ENCODE results near the gene SYNCRIP. TPM values are rescaled to one million over a fixed set of nuclear protein-coding genes. Genes with fewer than 3 reads are reported as not detected.
"Not testable (repeated sequence)": the region's sequence is repeated elsewhere in the genome, so short reads cannot be mapped to it uniquely, and the experiment has no call there.

Gene SYNCRIP
- total RNA-seq, 1 donor from 2014 or later, result 197 TPM

DNA sequence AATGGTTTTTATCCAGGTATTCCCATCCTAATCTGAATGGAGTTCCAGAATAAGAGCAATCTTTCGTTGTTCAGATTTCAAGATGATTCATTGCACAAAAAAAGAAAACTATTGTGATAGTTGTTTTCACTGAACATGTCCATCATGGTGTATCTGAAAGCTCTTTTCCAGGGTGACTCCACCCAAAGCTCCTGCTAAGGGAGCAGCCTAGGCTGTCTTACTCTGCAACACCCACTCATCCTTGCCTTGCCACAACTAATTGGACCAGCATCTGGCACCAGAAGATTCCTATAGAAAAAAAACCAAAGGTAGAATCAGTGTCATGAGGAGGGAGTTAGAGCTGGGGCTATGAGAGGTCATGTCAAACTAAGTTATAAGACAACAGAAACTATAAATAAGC lies 7.9 kb upstream of the SYNCRIP start:
- no peak overlapping the region for H3K27ac Mint-ChIP-seq
- intact Hi-C loops (cut with micrococcal nuclease), result no loop called here
- H3K9me3 Mint-ChIP-seq, result no peaks in the 10 kb centered on the region
- no peak for DNase-seq (ENCODE audit: low spot score)
- H3K36me3 Mint-ChIP-seq (ENCODE audit: low read depth), result no peaks in the 10 kb centered on the region
- peaks cover 12% of the 10 kb centered on the region for H3K27me3 Mint-ChIP-seq (ENCODE audit: low read depth)
- peaks cover under 1% of the 10 kb centered on the region for H3K4me1 Mint-ChIP-seq (ENCODE audit: low read depth)
- H3K4me3 Mint-ChIP-seq (ENCODE audit: low read depth), result no peak overlapping the region

DNA sequence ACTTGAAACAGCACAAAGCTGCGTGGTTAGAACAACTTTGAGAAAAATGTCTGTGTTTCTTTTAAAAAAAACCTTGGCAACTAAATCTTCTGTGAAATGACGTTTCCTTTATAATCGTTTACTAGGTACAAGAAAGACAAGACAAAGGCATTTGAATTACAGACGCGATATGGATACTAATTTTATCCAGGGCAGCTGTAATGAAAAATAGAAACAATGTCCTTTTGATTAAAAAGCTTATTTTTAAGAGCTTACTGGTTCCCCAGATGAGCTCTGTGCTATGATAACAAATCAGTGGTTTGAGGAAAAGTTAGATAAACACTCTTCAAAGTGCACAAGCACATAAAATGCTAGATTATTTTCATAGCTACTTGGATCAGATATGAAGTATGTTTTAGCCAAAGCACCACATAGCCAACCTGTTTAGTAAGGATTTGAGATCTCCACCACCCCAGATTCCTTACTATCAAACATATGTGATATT lies 1.6 kb upstream of the SYNCRIP start:
- H3K4me3 Mint-ChIP-seq (ENCODE audit: low read depth), result peak overlapping the region; percentile 82
- no peaks in the 10 kb centered on the region for H3K9me3 Mint-ChIP-seq
- no peak for DNase-seq (ENCODE audit: low spot score)
- H3K27ac Mint-ChIP-seq, result peak overlapping the region; percentile 86
- peaks cover 33% of the 10 kb centered on the region for H3K4me1 Mint-ChIP-seq (ENCODE audit: low read depth)
- H3K36me3 Mint-ChIP-seq (ENCODE audit: low read depth), result peaks cover 27% of the 10 kb centered on the region
- H3K27me3 Mint-ChIP-seq (ENCODE audit: low read depth), result peaks cover 8% of the 10 kb centered on the region
- intact Hi-C loops (cut with micrococcal nuclease), result loop anchor here (1.0 kb wide), 1 partner anchor 26 kb away; no protein-coding TSS in a partner anchor

- peaks cover 6% of the 10 kb centered on the region for H3K27me3 Mint-ChIP-seq (ENCODE audit: low read depth)
- peak overlapping the region; percentile 100 for H3K27ac Mint-ChIP-seq
These were observed 1.0 kb upstream of the SYNCRIP start for GRCh38 chr6:85643537-85644278.

DNA sequence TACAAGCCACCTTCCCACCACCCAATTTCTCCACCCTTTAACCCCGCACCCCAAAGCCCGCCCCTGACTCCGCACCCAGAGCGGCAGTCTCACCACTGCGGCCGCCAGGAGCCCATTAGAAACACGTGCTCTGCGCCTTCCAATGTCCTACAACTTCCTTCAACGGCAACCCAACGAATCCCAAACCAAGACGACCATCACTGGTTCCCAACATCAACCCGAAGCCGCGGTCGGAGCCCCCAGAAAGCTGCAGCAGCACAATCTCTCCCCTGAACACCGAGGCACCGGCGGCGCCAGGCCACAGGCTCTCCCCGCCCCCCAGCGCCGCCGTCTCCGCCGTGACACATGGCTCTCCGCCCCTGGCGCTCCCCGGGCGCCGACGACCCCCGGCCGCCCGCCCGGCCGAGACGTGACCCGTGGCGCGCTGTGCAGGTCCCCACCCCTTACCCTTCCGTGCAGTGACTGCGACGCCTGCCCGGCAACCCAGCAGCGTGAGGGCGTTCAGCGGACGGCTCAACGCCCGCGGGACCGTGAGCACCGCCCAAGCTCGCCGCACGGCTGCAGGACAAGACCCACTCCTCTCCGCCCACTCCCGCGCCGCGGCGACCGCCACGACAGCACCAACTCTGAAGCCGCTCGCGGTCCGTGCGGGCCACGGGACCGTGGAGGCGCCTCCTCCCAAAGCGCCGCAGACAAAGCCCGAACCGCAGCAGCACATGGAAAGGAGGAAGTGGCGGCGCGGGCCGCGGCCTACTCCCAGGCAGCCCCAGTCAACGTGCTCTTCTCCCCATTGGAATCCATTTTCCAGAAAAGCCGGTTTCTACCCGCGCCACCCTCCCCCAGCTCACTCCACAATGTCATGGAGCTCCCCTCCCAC lies 551 bp downstream of the SYNCRIP start:
- peak; percentile 48 for DNase-seq (ENCODE audit: low spot score)
- peak overlapping the region; percentile 97 for H3K4me3 Mint-ChIP-seq (ENCODE audit: low read depth)
- peaks cover 47% of the 10 kb centered on the region for H3K36me3 Mint-ChIP-seq (ENCODE audit: low read depth)
- intact Hi-C loops (cut with micrococcal nuclease), result loop anchor here (2.0 kb wide), 1 partner anchor 21 kb away; no protein-coding TSS in a partner anchor
- H3K4me1 Mint-ChIP-seq (ENCODE audit: low read depth), result peaks cover 49% of the 10 kb centered on the region
- peak overlapping the region; percentile 100 for H3K27ac Mint-ChIP-seq
- H3K27me3 Mint-ChIP-seq (ENCODE audit: low read depth), result no peaks in the 10 kb centered on the region
- no peaks in the 10 kb centered on the region for H3K9me3 Mint-ChIP-seq

More at GRCh38 chr6:85643537-85644278, 1.0 kb upstream of the SYNCRIP start:
- Mint-ChIP-seq H3K4me1 (ENCODE audit: low read depth) (peaks cover 36% of the 10 kb centered on the region), H3K9me3 (no peaks in the 10 kb centered on the region), H3K4me3 (ENCODE audit: low read depth) (peak overlapping the region; percentile 97), H3K36me3 (ENCODE audit: low read depth) (peaks cover 33% of the 10 kb centered on the region)
- intact Hi-C loops (cut with micrococcal nuclease), result loop anchor here (1.0 kb wide), 4 partner anchors 27 to 179 kb away; partner anchors contain the start of gene SNX14
- DNase-seq (ENCODE audit: low spot score), result peak; percentile 67

- intact Hi-C loops (cut with micrococcal nuclease), result loop anchor here (2.0 kb wide), 1 partner anchor 21 kb away; no protein-coding TSS in a partner anchor
- Mint-ChIP-seq H3K4me1 (ENCODE audit: low read depth) (peaks cover 52% of the 10 kb centered on the region), H3K27me3 (ENCODE audit: low read depth) (no peaks in the 10 kb centered on the region)
These were observed 1.2 kb downstream of the SYNCRIP start for GRCh38 chr6:85641522-85641896.

GRCh38 chr6:85640821-85641220 lies 1.9 kb downstream of the SYNCRIP start:
- H3K9me3 Mint-ChIP-seq, result no peaks in the 10 kb centered on the region
- H3K27ac Mint-ChIP-seq, result peak overlapping the region; percentile 66
- H3K4me3 Mint-ChIP-seq (ENCODE audit: low read depth), result peak overlapping the region; percentile 97
- H3K27me3 Mint-ChIP-seq (ENCODE audit: low read depth), result no peaks in the 10 kb centered on the region
- intact Hi-C loops (cut with micrococcal nuclease), result loop anchor here (2.0 kb wide), 1 partner anchor 20 kb away; no protein-coding TSS in a partner anchor
- no peak for DNase-seq (ENCODE audit: low spot score)
- H3K36me3 Mint-ChIP-seq (ENCODE audit: low read depth), result peaks cover 57% of the 10 kb centered on the region
- peaks cover 53% of the 10 kb centered on the region for H3K4me1 Mint-ChIP-seq (ENCODE audit: low read depth)

More at GRCh38 chr6:85641522-85641896, 1.2 kb downstream of the SYNCRIP start:
- no peaks in the 10 kb centered on the region for H3K9me3 Mint-ChIP-seq
- peaks cover 53% of the 10 kb centered on the region for H3K36me3 Mint-ChIP-seq (ENCODE audit: low read depth)
- DNase-seq (ENCODE audit: low spot score), result no peak
- H3K4me3 Mint-ChIP-seq (ENCODE audit: low read depth), result peak overlapping the region; percentile 97
- peak overlapping the region; percentile 100 for H3K27ac Mint-ChIP-seq

- H3K4me1 Mint-ChIP-seq (ENCODE audit: low read depth), result peaks cover 41% of the 10 kb centered on the region
- DNase-seq (ENCODE audit: low spot score), result no peak
- intact Hi-C loops (cut with micrococcal nuclease), result no loop called here
- H3K27me3 Mint-ChIP-seq (ENCODE audit: low read depth), result no peaks in the 10 kb centered on the region
- H3K4me3 Mint-ChIP-seq (ENCODE audit: low read depth), result no peak overlapping the region
- H3K27ac Mint-ChIP-seq, result no peak overlapping the region
- no peaks in the 10 kb centered on the region for H3K9me3 Mint-ChIP-seq
- H3K36me3 Mint-ChIP-seq (ENCODE audit: low read depth), result peaks cover 80% of the 10 kb centered on the region
These were observed 5.1 kb downstream of the SYNCRIP start for GRCh38 chr6:85637579-85637978.

DNA sequence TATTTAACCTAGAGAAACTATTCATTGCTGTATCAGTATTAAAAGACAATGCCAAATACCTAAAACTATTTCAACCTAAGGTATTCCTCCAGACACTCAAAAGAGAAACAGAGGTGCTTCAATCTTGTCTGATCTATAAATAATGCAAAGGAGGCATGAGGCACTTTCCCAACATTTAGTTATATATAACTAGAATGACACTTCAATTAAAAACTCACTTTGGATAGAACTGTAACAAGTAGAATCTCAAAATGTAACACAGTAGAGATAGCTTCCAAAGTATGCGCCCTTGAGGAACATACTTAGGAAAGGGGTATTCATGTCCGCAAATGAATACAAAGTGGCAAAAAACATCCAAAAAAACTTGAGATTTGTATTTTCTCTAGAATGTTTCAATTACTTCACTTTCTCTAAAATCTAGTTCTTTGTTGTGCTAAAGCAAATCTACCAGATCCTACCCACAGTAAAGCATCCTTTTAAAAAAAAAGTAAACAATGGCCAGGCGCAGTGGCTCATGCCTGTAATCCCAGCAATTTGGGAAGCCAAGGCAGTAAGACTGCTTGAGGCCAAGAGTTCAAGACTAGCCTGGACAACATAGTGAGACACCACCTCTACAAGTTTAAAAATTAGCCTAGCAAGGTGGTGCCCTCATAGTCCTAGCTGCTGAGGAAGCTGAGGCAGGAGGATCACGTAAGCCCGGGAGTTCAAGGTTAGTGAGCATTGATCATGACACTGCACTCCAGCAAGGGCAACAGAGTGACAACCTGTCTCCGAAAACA lies 10.3 kb downstream of the SYNCRIP start:
- Mint-ChIP-seq H3K27ac (no peak overlapping the region), H3K4me1 (ENCODE audit: low read depth) (peaks cover 26% of the 10 kb centered on the region), H3K36me3 (ENCODE audit: low read depth) (peaks cover 88% of the 10 kb centered on the region), H3K9me3 (no peaks in the 10 kb centered on the region), H3K4me3 (ENCODE audit: low read depth) (no peak overlapping the region), H3K27me3 (ENCODE audit: low read depth) (no peaks in the 10 kb centered on the region)
- no peak for DNase-seq (ENCODE audit: low spot score)
- intact Hi-C loops (cut with micrococcal nuclease), result no loop called here

GRCh38 chr6:85631117-85631516 lies 11.6 kb downstream of the SYNCRIP start:
- H3K9me3 Mint-ChIP-seq; intact Hi-C loops (cut with micrococcal nuclease); H3K27me3 Mint-ChIP-seq (ENCODE audit: low read depth); H3K4me3 Mint-ChIP-seq (ENCODE audit: low read depth); H3K27ac Mint-ChIP-seq; DNase-seq (ENCODE audit: low spot score): not testable (repeated sequence)
- peaks cover 89% of the 10 kb centered on the region for H3K36me3 Mint-ChIP-seq (ENCODE audit: low read depth)
- H3K4me1 Mint-ChIP-seq (ENCODE audit: low read depth), result peaks cover 24% of the 10 kb centered on the region

DNA sequence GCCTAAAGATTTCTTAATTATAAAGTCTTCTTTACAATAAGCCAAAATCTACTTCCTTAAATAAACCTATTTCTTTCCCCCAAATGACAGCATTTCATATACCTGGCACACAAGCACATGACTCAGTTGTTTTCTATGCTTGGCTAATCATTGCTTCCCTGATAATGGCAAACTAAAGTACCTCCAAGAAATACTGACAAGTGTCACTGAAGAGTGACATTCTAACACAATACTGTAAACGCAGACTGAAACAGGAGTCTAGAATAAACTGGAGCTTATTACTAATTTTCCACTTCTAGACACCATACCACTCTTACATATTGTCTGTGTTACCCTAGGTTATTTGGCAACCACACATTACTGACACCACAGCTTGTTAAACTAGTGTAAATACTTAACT lies 14.3 kb downstream of the SYNCRIP start:
- no peaks in the 10 kb centered on the region for H3K9me3 Mint-ChIP-seq
- peaks cover 92% of the 10 kb centered on the region for H3K36me3 Mint-ChIP-seq (ENCODE audit: low read depth)
- no peaks in the 10 kb centered on the region for H3K27me3 Mint-ChIP-seq (ENCODE audit: low read depth)
- DNase-seq (ENCODE audit: low spot score), result no peak
- peaks cover 42% of the 10 kb centered on the region for H3K4me1 Mint-ChIP-seq (ENCODE audit: low read depth)
- H3K27ac Mint-ChIP-seq, result peak overlapping the region; percentile 43
- intact Hi-C loops (cut with micrococcal nuclease), result loop anchor here (10.0 kb wide), 1 partner anchor 46 kb away; no protein-coding TSS in a partner anchor
- H3K4me3 Mint-ChIP-seq (ENCODE audit: low read depth), result no peak overlapping the region

DNA sequence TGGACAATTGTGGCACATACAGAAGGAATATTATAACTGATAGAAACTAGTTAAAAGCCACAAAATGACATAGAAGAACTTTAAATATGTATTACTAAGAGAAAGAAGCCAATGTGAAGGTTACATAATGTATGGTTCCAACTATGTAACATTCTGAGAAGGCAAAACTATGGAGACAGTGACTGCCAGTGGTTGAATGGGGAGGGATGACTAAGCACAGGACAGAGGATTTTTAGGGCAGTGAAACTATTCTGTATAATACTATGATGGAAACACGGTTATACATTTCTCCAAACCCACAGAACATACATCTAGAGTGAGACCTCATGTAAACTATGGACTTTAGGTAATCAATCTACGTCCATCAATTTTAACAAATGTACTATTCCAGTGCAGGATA lies 22.4 kb downstream of the SYNCRIP start:
- Mint-ChIP-seq H3K27me3 (ENCODE audit: low read depth) (no peaks in the 10 kb centered on the region), H3K4me1 (ENCODE audit: low read depth) (peaks cover 25% of the 10 kb centered on the region), H3K36me3 (ENCODE audit: low read depth) (peaks cover 94% of the 10 kb centered on the region), H3K27ac (no peak overlapping the region), H3K9me3 (no peaks in the 10 kb centered on the region), H3K4me3 (ENCODE audit: low read depth) (no peak overlapping the region)
- intact Hi-C loops (cut with micrococcal nuclease), result loop anchor here (2.0 to 10.0 kb wide), 2 partner anchors 20 to 54 kb away; no protein-coding TSS in a partner anchor
- no peak for DNase-seq (ENCODE audit: low spot score)

DNA sequence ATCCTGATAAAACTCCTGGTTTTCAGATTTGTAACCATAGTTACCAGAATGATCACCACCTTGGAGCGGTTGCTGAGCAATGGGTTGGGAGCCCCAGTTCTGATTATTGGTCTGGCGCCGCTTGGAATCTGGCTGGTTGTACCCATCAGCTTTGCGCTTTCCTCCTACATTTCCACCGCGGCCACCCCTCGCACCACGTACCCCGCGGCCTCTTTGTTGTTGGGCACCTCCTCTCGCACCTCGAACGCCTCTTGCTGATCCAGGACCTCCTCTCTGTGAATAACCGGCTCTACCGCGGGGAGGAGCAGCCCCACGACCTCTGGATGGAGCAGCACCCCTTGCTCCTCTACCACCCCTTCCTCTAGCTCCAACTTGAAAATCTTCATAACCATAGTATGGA lies 27.9 kb downstream of the SYNCRIP start:
- intact Hi-C loops (cut with micrococcal nuclease), result no loop called here
- DNase-seq (ENCODE audit: low spot score), result no peak
- Mint-ChIP-seq H3K36me3 (ENCODE audit: low read depth) (peaks cover 85% of the 10 kb centered on the region), H3K27ac (no peak overlapping the region), H3K4me3 (ENCODE audit: low read depth) (no peak overlapping the region), H3K9me3 (no peaks in the 10 kb centered on the region), H3K27me3 (ENCODE audit: low read depth) (no peaks in the 10 kb centered on the region), H3K4me1 (ENCODE audit: low read depth) (peaks cover 11% of the 10 kb centered on the region)
